HepG2 (cell line): ENCODE data around the gene NCOA1. TPM values are rescaled to one million over a fixed set of nuclear protein-coding genes. Genes with fewer than 3 reads are reported as not detected.
A peak's percentile ranks its signal among the peaks of the same experiment; 100 is the strongest.

Experiments
- ATAC-seq: fragments of 200-7000 bp; cut with Tn5 transposase; 3 replicates; pipeline ENCODE4 v1.9.1; 2020; ENCODE audit warnings: mild to moderate bottlenecking, moderate library complexity
- BruUV-seq: library from RNA; stranded (reverse); fragments of 400-500 nt; replicated peaks from 2 replicates; lab custom pipeline; 2021; lab: Mats Ljungman, UMichigan
- CTCF ChIA-PET: fragments of 300-600 bp; formaldehyde crosslinking; extraction: SDS; loops from one replicate; lab custom pipeline; 2021; ENCODE audit warnings: low total read pairs, inconsistent platforms, low intra/inter-chr PET ratio; lab: Yijun Ruan, JAX
- POLR2A ChIA-PET: fragments of 350-600 bp; sonication (Branson Sonifier 250); formaldehyde crosslinking; loops from one replicate; lab custom pipeline; 2020; ENCODE audit warnings: antibody characterized with exemption, inconsistent platforms; lab: Yijun Ruan, JAX
- DNase-seq: peaks from one replicate; pipeline ENCODE4 v3.0.0-alpha.2; 2015; ENCODE audit warnings: low spot score
- FAIRE-seq: peaks from 3 replicates; lab custom pipeline; 2011; peaks lifted over from hg19 to GRCh38; lab: Jason Lieb, UNC
- H2AFZ ChIP-seq: one replicate; pipeline ENCODE4 v1.6.1; 2011; ENCODE audit warnings: low read length, inconsistent platforms
- H3K27ac ChIP-seq: fragments of 300-600 bp; 3 replicates; pipeline ENCODE4 v1.8.0; 2011; ENCODE audit warnings: mixed run types, mild to moderate bottlenecking, mixed read lengths, low read length, inconsistent platforms; ENCODE audit not compliant: insufficient read depth; ENCODE audit errors: extremely low read length
- H3K27me3 ChIP-seq, 2 experiments: fragments of 200-600 bp in 1 of 2; 2 replicates in 1 of 2; 3 replicates in 1 of 2; pipeline versions ENCODE4 v1.6.0 to v1.8.0; 2011; ENCODE audit warnings: low read length in 2 of 2, mild to moderate bottlenecking in 2 of 2, moderate library complexity in 2 of 2, inconsistent platforms in 1 of 2; ENCODE audit not compliant: insufficient read depth in 2 of 2, control insufficient read depth in 1 of 2
- H3K36me3 ChIP-seq, 2 experiments: fragments of 200-600 bp in 1 of 2; replicated peaks in 1 of 2; 2 replicates in 1 of 2; 3 replicates in 1 of 2; pipeline versions ENCODE4 v1.5.1 to v1.8.0; 2011; ENCODE audit warnings: low read length in 2 of 2, inconsistent platforms in 1 of 2; ENCODE audit not compliant: insufficient read depth in 2 of 2, control insufficient read depth in 1 of 2
- H3K4me1 ChIP-seq: 2 replicates; pipeline ENCODE4 v1.5.1; 2012; ENCODE audit warnings: low read length, inconsistent platforms; ENCODE audit not compliant: insufficient read depth
- H3K4me2 ChIP-seq: 2 replicates; pipeline ENCODE4 v1.6.0; 2011; ENCODE audit warnings: low read depth, low read length, inconsistent platforms
- H3K4me3 ChIP-seq, 3 experiments: fragments of 200-600 bp in 1 of 3; sonication (generic), shearing (Covaris generic) in 1 of 3; replicated peaks in 1 of 3; 2 replicates each; pipeline ENCODE4 v1.5.1; 2011 to 2016; ENCODE audit warnings: low read length in 3 of 3, inconsistent platforms in 2 of 3, low read depth in 2 of 3, mild to moderate bottlenecking in 2 of 3, control low read depth in 1 of 3, mixed read lengths in 1 of 3; ENCODE audit not compliant: insufficient read depth in 1 of 3
- H3K79me2 ChIP-seq: one replicate; pipeline ENCODE4 v1.6.1; 2011; ENCODE audit warnings: low read length, inconsistent platforms; ENCODE audit not compliant: insufficient read depth
- H3K9ac ChIP-seq: 2 replicates; pipeline ENCODE4 v1.6.0; 2011; ENCODE audit warnings: mild to moderate bottlenecking, low read depth, low read length, inconsistent platforms; ENCODE audit not compliant: insufficient read depth
- H3K9me3 ChIP-seq: 2 replicates; pipeline ENCODE4 v1.5.1; 2012; ENCODE audit warnings: mild to moderate bottlenecking, low read length
- H4K20me1 ChIP-seq: 2 replicates; pipeline ENCODE4 v1.6.0; 2011; ENCODE audit warnings: inconsistent platforms, mild to moderate bottlenecking, low read length, moderate library complexity; ENCODE audit not compliant: insufficient read depth
- ETV6 ChIP-seq: sonication (generic); formaldehyde crosslinking; conservative IDR thresholded peaks from 2 replicates; pipeline ENCODE4 v1.4.0; 2020; ENCODE audit warnings: missing genetic modification reagents
- PTBP1 ChIP-seq: fragments of 200-400 bp; formaldehyde crosslinking; IDR thresholded peaks from 2 replicates; pipeline ENCODE4 v1.6.1; 2018; ENCODE audit warnings: low read length, low read depth; ENCODE audit not compliant: poor library complexity, severe bottlenecking
- RBM22 ChIP-seq: fragments of 200-400 bp; formaldehyde crosslinking; optimal IDR thresholded peaks from 2 replicates; pipeline ENCODE3; 2017; ENCODE audit warnings: mild to moderate bottlenecking, low read length, moderate library complexity
- ZNF761 ChIP-seq: sonication (generic); formaldehyde crosslinking; conservative IDR thresholded peaks from 2 replicates; pipeline ENCODE4 v1.4.0; 2020; ENCODE audit warnings: mild to moderate bottlenecking, missing genetic modification reagents
- WGBS: methylation state at CpG from one replicate; pipeline ENCODE4 v1.1.6; 2017; ENCODE audit warnings: low lambda C conversion rate; 5-methylcytosine and 5-hydroxymethylcytosine counted together
- in situ Hi-C: cut with HindIII; loops from 2 replicates; pipeline ENCODE4 v1.10.0; 2017; ENCODE audit warnings: low pct_unique_long_range_greater_than_20kb; ENCODE audit not compliant: extremely low pct_ligation_motif_present
- intact Hi-C: fragments of 100-400 bp; cut with micrococcal nuclease; formaldehyde crosslinking; loops from one replicate; pipeline ENCODE4 v1.10.0; 2022; ENCODE audit not compliant: unreplicated experiment
- polyA plus RNA-seq, 8 experiments: library from polyadenylated mRNA; depleted of rRNA in 3 of 8; stranded (reverse) in 7 of 8; unstranded in 1 of 8; fragments of >200 nt; fragmentation: Illumina TruSeq in 4 of 8; extraction: Trizol in 4 of 8; gene quantifications; 2 replicates each; pipeline versions ENCODE4 v1.2.1 to v1.2.3, GENCODE V29; 2011 to 2016; ENCODE audit warnings: low read depth in 4 of 8, missing spikeins in 1 of 8, mixed read lengths in 1 of 8; ENCODE audit not compliant: insufficient read depth in 1 of 8
- total RNA-seq, 5 experiments: library from RNA; depleted of rRNA; stranded (reverse); fragments of >200 nt; fragmentation: Illumina TruSeq; extraction: Trizol; gene quantifications; 2 replicates each; pipeline ENCODE4 v1.2.3, GENCODE V29; 2016; ENCODE audit warnings: low read depth in 1 of 5
- TF ChIP-seq, protein P1 (sequence below): sonication (generic); formaldehyde crosslinking; IDR thresholded peaks from 2 replicates; pipeline ENCODE4 v1.5.1; 2020; ENCODE audit warnings: mild to moderate bottlenecking, missing genetic modification reagents, moderate library complexity

Gene NCOA1
- total and polyA plus RNA-seq, 2 of the 13 experiments (the other 11 are each of a cell fraction or from before 2014, with no cell fraction given): 10.0 to 10.4 TPM

DNA sequence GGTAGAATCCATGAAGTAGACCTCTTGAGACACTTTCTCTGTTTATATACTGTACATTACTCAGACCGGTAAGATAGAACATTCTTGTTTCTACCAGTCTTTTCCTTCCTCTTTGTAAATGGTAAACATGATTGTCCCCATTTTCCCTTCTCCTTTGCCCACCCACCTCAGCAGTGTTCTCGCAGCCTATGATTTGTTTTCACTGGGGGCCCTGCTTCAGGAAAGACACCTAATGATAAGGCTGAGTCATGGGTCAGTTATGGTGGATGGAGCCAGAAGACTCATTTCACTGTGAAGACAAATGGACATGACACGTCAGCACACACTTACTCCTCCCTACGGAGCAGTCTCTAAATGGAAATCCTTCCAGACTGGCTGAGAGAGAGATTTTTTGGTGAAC, 325.8 kb downstream of the NCOA1 start:
- no peak overlapping the region for H3K4me2 ChIP-seq
- H3K27ac ChIP-seq: no peak overlapping the region
- CTCF ChIA-PET: no interaction called here
- DNase-seq: no peak
- no peaks in the 10 kb centered on the region for H3K9me3 ChIP-seq
- no peak overlapping the region for H2AFZ ChIP-seq
- in situ Hi-C loops (no loop called here), intact Hi-C loops (no loop called here)
- no peaks in the 10 kb centered on the region for H3K27me3 ChIP-seq
- peaks cover 18% of the 10 kb centered on the region for H3K4me1 ChIP-seq
- TF ChIP-seq RBM22: peak; percentile 36
- no peak for TF ChIP-seq ETV6 (CRISPR knock-in tag)
- POLR2A ChIA-PET: no interaction called here
- WGBS: 95% methylated on average over 4 of the region's 4 CpGs
- H4K20me1 ChIP-seq: no peaks in the 10 kb centered on the region
- peaks cover 30 to 77% of the 10 kb centered on the region in 2 experiments for H3K36me3 ChIP-seq
- ATAC-seq: no peak
- H3K4me3 ChIP-seq: no peak overlapping the region
- H3K9ac ChIP-seq: no peak overlapping the region
- H3K79me2 ChIP-seq: peaks cover 20% of the 10 kb centered on the region
- no TSS peak for BruUV-seq
- FAIRE-seq: no peak

DNA sequence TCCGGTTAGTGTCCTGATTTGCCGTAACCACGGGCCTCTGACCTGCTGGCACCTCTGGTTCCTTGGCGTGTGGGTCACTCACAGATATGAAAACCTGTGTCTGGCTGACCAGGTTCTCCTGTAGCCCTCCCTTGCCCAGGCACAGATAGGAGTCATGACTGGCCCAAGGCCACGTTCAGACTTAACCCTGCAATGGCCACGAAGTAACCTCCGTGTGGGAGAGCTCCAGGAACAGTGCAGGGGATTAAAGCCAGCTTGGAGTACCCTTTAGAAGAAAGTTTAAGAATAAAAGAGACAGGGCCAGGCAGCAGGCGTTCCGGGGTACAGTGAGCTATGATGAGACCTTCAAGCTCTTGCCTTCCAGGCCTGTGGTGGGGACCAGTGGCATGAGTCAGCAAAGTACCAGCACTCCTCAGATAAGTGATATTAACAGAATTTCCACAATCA, 327.7 kb downstream of the NCOA1 start:
- peak; percentile 57 for TF ChIP-seq RBM22
- no peak for TF ChIP-seq ZNF761 (CRISPR knock-in tag)
- TF ChIP-seq, protein P1, sequence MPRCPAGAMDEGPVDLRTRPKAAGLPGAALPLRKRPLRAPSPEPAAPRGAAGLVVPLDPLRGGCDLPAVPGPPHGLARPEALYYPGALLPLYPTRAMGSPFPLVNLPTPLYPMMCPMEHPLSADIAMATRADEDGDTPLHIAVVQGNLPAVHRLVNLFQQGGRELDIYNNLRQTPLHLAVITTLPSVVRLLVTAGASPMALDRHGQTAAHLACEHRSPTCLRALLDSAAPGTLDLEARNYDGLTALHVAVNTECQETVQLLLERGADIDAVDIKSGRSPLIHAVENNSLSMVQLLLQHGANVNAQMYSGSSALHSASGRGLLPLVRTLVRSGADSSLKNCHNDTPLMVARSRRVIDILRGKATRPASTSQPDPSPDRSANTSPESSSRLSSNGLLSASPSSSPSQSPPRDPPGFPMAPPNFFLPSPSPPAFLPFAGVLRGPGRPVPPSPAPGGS (CRISPR knock-in tag): no peak
- no peak for TF ChIP-seq PTBP1
- 92% methylated on average over 9 of the region's 9 CpGs for WGBS
- ChIA-PET CTCF (no interaction called here), POLR2A (no interaction called here)
- intact Hi-C loops (no loop called here), in situ Hi-C loops (no loop called here)
- no peak overlapping the region for H3K4me2 ChIP-seq
- no peak overlapping the region for H3K9ac ChIP-seq
- H3K36me3 ChIP-seq: peaks cover 26 to 75% of the 10 kb centered on the region in 2 experiments
- ATAC-seq: no peak
- no peak for FAIRE-seq
- no peak for DNase-seq
- no peaks in the 10 kb centered on the region for H3K9me3 ChIP-seq
- H4K20me1 ChIP-seq: no peaks in the 10 kb centered on the region
- peaks cover 2% of the 10 kb centered on the region for H3K79me2 ChIP-seq
- no peak overlapping the region for H3K4me3 ChIP-seq
- BruUV-seq: no TSS peak
- H3K4me1 ChIP-seq: peaks cover 18% of the 10 kb centered on the region
- H3K27me3 ChIP-seq: no peaks in the 10 kb centered on the region
- H3K27ac ChIP-seq: no peak overlapping the region
- no peak overlapping the region for H2AFZ ChIP-seq
